ENCODE measurements around the gene ATP5IF1.

The ATP5IF1 gene

DNA sequence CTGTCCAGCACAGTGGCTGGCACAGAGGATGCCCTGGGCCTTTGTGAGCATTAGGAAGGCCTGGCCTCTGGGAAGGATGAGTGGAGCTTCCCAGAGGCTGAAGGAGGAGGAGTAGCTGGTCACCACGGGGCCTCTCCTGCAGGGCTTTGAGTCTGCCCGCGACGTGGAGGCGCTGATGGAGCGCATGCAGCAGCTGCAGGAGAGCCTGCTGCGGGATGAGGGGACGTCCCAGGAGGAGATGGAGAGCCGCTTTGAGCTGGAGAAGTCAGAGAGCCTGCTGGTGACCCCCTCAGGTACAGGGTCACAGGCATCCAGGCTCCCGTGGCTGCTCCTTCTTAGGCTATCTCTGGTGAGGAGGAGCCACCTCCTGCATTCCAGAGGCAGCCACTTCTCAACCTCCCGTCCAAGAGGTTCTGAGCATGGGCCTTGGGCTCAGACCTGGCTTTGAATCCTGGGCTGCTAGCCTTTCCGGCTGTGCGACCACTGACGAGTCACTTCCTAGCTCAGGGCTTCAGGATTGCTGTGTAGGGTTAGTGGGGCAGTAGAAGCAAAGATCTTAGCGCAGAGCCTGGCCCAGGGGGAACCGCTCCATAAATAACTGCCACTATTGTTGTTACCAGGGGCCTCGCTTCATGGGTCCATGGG is 37.4 kb downstream of the ATP5IF1 start:
- no peak for ATAC-seq
- Mint-ChIP-seq H3K36me3 (peaks cover 38% of the 10 kb centered on the region), H3K9me3 (no peaks in the 10 kb centered on the region), H3K27me3 (no peaks in the 10 kb centered on the region), H3K4me1 (no peaks in the 10 kb centered on the region), H3K4me3 (no peak overlapping the region), H3K27ac (no peak overlapping the region)

DNA sequence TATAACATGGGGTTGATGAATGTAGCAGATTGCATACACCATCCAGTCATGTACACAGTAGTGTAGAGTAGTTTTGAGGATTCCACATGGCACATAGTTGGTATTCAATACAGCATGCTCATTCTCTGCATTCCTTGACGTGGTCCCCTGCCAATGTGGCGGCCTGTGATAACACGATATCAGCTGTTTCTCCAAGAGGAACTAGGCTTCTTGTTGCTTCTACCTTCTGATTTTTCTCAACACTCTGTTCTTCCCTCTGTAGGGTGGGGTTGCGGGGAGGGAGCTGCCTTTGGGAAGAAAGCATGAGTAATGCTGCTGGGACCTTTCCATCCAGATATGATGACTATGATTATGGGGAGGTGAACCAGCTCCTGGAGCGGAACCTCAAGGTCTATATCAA is 42.8 kb downstream of the ATP5IF1 start:
- Mint-ChIP-seq H3K9me3 (no peaks in the 10 kb centered on the region), H3K27me3 (no peaks in the 10 kb centered on the region), H3K27ac (no peak overlapping the region), H3K4me1 (peaks cover 6% of the 10 kb centered on the region), H3K4me3 (no peak overlapping the region), H3K36me3 (peaks cover 59% of the 10 kb centered on the region)
- ATAC-seq = no peak

DNA sequence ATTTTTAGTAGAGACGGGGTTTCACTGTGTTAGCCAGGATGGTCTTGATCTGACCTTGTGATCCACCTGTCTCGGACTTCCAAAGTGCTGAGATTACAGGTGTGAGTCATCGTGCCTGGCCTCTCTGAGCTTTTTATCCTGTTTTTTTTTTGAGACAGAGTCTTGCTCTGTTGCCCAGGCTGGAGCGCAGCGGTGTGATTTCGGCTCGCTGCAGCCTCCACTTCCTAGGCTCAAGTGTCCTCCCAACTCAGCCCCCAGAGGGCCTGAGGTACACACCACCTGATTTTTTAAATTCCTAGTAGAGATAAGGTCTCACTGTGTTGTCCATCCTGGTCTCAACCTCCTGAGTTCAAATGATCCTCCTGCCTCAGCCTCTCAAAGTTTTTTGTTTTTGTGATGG is 43.8 kb downstream of the ATP5IF1 start:
- no peak overlapping the region for H3K27ac Mint-ChIP-seq
- H3K4me1 Mint-ChIP-seq = peaks cover 6% of the 10 kb centered on the region
- H3K36me3 Mint-ChIP-seq = peaks cover 54% of the 10 kb centered on the region
- ATAC-seq = no peak
- H3K9me3 Mint-ChIP-seq = no peaks in the 10 kb centered on the region
- H3K4me3 Mint-ChIP-seq = no peak overlapping the region
- H3K27me3 Mint-ChIP-seq = no peaks in the 10 kb centered on the region

DNA sequence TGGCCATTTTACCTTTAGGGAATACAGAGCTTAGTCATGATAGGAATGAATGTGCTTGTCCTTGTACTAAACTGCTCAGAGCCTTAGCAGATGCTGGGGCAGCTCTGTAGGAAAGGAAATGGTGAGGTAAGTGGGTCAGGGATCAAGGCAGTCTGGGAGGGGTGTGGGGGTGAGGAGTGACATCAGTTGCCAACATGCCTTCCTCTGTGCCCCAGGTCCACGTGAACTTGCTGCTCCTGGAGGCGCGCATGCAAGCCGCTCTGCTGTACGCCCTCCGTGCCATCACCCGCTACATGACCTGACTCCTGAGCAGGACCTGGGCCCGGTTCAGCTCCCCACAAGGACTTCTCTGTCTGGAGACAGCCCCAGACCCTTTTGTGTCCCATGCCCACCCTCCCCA is 44.6 kb downstream of the ATP5IF1 start:
- Mint-ChIP-seq H3K9me3 (no peaks in the 10 kb centered on the region), H3K27ac (no peak overlapping the region), H3K4me3 (no peak overlapping the region), H3K4me1 (peaks cover 6% of the 10 kb centered on the region), H3K36me3 (peaks cover 46% of the 10 kb centered on the region), H3K27me3 (no peaks in the 10 kb centered on the region)
- no peak for ATAC-seq

DNA sequence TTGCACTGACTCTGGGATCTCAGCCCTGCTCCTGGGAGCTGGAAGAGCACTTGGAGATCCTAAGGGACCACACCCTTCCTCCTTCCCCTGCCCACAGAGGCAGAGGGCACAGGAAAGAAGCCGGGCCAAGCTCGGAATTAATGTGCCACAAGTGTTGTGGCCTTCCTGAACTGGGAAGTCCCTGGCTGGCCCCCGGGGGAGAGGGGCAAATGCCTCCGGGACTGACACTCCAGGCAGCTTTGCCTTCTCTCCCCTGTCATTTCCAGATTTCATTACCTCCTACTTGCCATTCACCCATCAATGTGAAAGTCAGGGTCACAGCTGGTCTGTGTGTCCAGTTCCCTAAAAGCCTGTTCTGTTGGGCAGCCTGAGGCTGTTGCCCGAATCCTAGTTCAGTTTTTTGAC is 45.1 kb downstream of the ATP5IF1 start:
- no peak for ATAC-seq
- H3K27me3 Mint-ChIP-seq = no peaks in the 10 kb centered on the region
- no peaks in the 10 kb centered on the region for H3K9me3 Mint-ChIP-seq
- no peak overlapping the region for H3K4me3 Mint-ChIP-seq
- H3K27ac Mint-ChIP-seq = no peak overlapping the region
- peaks cover 6% of the 10 kb centered on the region for H3K4me1 Mint-ChIP-seq
- peaks cover 46% of the 10 kb centered on the region for H3K36me3 Mint-ChIP-seq

DNA sequence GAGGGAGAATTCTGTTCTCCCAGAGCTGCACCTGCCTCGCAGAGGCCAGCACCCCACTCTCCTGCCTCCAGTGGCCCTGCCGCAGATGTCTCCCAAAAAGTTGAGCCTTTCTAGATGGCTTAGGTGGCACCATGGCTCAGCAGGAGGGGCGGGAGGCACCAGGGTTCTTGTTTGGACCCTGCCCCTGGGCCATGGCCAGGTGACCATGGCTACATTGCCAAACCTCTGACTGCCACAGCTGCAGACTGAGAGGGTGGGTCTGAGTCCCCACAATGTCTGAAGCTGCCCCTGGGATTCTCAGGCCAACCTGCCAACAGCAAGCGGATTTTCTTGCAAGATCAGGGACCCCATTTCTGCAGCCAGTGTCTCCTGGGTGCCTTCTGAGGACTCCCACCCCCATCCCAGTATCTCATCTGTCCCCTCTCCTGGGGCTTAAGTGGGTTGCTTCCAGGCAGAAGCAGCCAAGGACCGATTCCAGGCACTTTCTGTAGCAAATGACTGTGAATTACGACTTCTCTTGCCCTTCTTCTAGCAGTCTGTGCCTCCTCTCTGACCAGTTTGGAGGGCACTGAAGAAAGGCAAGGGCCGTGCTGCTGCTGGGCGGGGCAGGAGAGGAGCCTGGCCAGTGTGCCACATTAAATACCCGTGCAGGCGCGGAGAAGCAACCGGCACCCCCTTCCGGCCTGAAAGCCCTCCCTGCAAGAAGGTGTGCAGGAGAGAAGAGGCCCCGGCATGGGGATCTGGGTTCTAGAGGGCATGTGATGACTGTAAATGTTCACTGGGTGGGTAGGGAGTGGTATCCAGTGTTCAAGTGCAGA is 45.9 kb downstream of the ATP5IF1 start:
- H3K9me3 Mint-ChIP-seq = no peaks in the 10 kb centered on the region
- peaks cover 46% of the 10 kb centered on the region for H3K36me3 Mint-ChIP-seq
- H3K27ac Mint-ChIP-seq = no peak overlapping the region
- H3K4me1 Mint-ChIP-seq = peaks cover 6% of the 10 kb centered on the region
- ATAC-seq = no peak
- H3K4me3 Mint-ChIP-seq = no peak overlapping the region
- H3K27me3 Mint-ChIP-seq = no peaks in the 10 kb centered on the region

DNA sequence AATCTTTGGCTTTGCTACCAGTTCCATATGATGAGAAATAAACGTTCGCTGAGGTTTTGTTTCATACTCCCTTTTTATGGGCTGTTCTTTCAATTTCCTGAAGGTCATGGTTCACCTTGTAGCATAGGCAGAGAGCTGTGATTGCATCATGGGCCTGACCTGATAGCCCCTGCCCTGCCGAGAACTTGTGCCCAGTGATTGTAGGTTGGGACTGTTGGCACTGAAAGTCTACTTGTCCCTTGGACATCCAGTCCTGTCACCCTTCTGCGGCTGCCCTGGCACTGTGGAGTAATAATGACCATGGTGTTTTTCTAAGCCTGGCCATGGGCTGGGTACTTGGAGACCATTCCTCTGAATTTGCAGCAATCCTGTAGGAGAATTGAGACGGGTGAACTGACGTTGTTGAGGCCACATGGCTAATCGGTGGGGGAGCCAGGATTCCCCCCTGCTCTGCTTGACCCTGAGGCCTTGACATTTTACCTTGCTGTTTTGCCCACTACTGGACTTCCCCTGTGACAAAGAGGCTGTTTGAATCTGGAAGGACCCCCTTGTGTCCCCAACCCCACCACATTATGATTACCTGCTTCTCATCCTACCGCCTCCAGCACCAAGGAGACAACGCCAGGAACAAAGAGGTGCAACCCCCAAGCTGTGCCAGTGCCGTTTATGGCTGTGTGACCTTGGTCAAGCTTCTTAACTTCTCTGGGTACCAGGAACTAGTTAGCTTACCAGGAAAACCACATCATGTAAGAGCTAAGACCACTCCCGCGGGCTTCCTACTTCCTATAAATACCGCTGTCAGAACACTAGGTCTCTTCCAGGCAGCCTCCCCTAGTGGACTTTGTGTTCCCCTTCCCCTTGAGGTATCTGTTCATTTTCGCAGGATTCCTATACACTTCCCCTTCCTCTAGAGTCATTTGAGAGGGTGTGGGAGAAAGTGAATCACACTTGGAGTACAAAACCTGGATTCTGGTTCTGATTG is 46.8 kb downstream of the ATP5IF1 start:
- H3K27ac Mint-ChIP-seq = no peak overlapping the region

DNA sequence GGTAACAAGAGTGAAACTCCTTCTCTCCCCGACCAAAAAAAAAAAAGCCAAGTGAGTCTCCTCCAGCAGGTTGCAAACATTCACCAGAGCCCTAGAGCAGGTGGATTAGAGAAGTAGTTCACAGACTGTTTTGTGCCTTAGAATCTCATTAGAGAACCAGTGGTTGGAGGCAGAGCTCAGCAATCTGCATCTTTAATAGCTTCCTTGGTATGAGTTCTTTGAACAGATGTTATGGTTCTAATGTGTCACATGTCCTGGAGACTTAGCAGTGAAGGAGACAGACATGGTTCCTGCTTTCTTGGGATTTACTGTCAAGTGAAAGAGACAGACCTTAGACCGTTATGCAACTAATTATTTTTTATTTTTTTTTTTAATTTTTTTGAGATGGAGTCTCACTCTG is 50.2 kb downstream of the ATP5IF1 start:
- no peaks in the 10 kb centered on the region for H3K27me3 Mint-ChIP-seq
- no peak overlapping the region for H3K4me3 Mint-ChIP-seq
- no peak for ATAC-seq
- H3K9me3 Mint-ChIP-seq = no peaks in the 10 kb centered on the region
- no peak overlapping the region for H3K27ac Mint-ChIP-seq
- peaks cover 13% of the 10 kb centered on the region for H3K36me3 Mint-ChIP-seq
- H3K4me1 Mint-ChIP-seq = peaks cover 6% of the 10 kb centered on the region

More for the DNA sequence above, 46.8 kb downstream of the ATP5IF1 start:
- H3K4me3 Mint-ChIP-seq = no peak overlapping the region
- peaks cover 41% of the 10 kb centered on the region for H3K36me3 Mint-ChIP-seq
- ATAC-seq = no peak
- no peaks in the 10 kb centered on the region for H3K27me3 Mint-ChIP-seq
- H3K9me3 Mint-ChIP-seq = no peaks in the 10 kb centered on the region
- peaks cover 6% of the 10 kb centered on the region for H3K4me1 Mint-ChIP-seq
